Panc1 (cell line): ENCODE data around the gene ADAMTS18.

Experiments used
- SIN3A ChIP-seq: IDR thresholded peaks from 2 replicates; pipeline ENCODE4 v1.6.1; 2012; ENCODE audit warnings: low read depth, mild to moderate bottlenecking, low read length, moderate library complexity, borderline replicate concordance; ENCODE audit not compliant: insufficient read depth
- TF ChIP-seq, protein P1 (sequence below): fragments of 450-650 bp; IDR thresholded peaks from 2 replicates; pipeline ENCODE4 v1.5.1; 2017; ENCODE audit warnings: mild to moderate bottlenecking

DNA sequence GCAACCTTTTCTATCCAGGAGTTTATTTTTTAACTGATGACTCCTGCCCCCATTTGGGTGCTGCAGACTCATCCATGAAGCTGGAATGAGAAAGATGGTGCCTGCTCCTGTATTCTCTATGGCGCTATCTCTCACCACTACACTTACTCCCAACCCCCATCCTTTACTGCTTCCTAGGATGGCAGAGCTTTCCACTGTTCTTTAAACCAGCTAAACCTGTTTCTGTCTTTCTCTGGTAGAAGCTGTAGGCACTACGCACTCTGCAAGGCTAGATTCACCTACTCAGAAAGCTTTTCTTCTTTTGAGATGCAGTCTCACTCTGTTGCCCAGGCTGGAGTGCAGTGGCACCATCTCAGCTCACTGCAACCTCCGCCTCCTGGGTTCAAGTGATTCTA lies 47.0 kb downstream of the ADAMTS18 start:
- TF ChIP-seq, protein P1, sequence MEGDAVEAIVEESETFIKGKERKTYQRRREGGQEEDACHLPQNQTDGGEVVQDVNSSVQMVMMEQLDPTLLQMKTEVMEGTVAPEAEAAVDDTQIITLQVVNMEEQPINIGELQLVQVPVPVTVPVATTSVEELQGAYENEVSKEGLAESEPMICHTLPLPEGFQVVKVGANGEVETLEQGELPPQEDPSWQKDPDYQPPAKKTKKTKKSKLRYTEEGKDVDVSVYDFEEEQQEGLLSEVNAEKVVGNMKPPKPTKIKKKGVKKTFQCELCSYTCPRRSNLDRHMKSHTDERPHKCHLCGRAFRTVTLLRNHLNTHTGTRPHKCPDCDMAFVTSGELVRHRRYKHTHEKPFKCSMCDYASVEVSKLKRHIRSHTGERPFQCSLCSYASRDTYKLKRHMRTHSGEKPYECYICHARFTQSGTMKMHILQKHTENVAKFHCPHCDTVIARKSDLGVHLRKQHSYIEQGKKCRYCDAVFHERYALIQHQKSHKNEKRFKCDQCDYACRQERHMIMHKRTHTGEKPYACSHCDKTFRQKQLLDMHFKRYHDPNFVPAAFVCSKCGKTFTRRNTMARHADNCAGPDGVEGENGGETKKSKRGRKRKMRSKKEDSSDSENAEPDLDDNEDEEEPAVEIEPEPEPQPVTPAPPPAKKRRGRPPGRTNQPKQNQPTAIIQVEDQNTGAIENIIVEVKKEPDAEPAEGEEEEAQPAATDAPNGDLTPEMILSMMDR: no peak
- no peak for TF ChIP-seq SIN3A
